NCI-H1694 treated with DMSO at 0.1 percent for 48 hours (cell line): Measurements from ENCODE around the gene RBM42.
"Not testable (repeated sequence)": the region's sequence is repeated elsewhere in the genome, so short reads cannot be mapped to it uniquely, and the experiment has no call there.

Experiments used
- DNase-seq: peaks from one replicate; lab custom pipeline; 2025; lab: John Stamatoyannopoulos, UW

The RBM42 gene

DNA sequence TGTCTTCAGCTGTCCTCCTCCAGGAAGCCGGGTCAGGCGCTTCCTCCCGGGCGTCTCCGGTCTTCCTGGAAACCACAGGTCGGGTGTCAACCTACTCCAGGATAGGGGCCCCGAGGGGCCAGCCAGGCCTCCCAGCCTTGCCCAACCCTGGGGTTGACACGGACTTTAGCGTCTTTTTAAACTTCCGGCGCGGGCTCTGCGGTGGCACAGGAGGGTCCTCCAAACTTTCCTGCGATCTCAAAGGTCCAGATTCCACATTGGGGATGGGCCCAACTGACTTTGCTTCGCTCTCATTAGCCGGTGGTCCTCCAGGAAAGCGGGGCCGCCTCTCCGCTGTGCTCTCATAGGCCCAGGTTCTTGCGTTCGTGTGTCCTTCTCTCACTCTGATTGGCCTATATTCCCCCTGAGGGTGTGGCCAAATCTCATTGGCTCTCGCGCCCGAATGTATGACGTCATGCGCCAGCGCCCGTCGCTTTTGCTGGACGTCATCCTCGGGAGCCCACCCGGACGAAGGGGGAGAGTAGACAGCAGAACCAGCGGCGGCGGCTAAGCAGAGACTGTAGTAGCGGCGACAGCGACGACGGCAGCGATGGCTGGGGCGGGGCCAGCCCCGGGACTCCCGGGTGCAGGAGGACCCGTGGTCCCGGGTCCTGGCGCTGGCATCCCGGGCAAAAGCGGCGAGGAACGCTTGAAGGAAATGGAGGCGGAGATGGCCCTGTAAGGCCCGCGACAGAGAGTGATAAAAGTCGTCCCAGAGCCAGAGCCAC lies at the start of gene RBM42:
Gene RBM42, plus strand, starts transcription at position 472 of the 767 bp plus-strand sequence. Its CDS starts 118 bp downstream, at position 590.
- peak; percentile 98 for DNase-seq

DNA sequence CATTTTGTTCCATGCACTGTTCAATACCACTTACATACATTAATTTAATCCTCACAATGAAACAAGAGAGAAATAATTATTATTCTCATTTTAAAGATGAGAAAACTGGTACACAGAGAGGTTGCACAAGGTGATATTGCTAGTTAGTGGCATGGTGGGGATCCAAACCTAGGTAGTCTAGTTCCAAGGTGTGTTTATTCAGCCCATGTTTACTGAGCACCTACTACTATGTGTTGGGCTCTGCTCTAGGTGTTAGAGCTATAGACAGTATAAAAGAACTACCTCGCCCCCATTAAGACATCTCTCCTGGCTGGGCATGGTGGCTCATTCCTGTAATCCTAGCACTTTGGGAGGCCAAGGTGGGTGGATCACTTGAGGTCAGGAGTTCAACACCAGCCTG lies 46.1 kb upstream of the RBM42 start:
- no peak for DNase-seq

DNA sequence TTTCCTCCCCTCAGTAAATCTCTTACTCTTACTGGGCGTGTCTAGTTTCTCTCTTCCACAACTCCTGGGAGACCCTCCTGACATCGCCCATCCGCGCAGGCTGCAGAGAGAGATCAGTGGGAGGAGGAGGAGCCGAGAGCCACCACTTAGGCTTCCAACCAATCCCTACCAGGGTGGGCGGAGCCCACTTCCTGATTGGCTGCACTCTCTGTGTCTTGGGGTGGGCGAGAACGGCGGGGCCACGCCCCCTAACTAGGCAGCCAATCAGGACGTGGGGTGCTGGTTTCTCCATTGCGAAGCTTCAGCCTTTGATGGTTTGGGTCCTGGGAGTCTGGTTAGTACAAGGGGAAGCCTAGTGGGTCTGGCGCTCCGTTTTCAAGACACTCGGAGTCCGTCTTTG lies 43.0 kb upstream of the RBM42 start, which contains the start of gene PMIS2:
Gene PMIS2, plus strand, starts transcription at position 326 of the 400 bp plus-strand sequence. CDS start 87 bp downstream, outside the sequence.
- DNase-seq: no peak

DNA sequence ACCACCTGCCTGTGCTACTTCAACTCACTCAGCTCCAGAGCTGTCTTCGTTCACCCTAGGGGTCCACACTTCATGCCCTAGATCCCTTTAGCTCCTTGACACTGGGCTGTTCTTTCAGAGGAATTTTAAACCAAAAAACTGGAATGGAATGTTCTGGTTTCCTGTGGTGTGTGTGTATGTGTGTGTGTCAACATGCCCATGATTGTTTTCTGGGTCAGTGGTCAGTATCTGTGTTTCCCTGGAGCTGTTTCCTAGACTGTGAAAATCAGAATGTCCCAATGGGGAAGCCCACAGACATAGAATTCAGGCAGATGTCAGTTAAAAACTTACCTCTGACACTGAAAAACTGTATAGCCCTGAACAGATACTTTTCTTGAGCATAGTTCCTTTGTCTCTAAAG lies 41.5 kb upstream of the RBM42 start:
- DNase-seq: no peak

- DNase-seq: no peak
Measured at GRCh38 chr19:35590875-35591274, 38.0 kb upstream of the RBM42 start.

DNA sequence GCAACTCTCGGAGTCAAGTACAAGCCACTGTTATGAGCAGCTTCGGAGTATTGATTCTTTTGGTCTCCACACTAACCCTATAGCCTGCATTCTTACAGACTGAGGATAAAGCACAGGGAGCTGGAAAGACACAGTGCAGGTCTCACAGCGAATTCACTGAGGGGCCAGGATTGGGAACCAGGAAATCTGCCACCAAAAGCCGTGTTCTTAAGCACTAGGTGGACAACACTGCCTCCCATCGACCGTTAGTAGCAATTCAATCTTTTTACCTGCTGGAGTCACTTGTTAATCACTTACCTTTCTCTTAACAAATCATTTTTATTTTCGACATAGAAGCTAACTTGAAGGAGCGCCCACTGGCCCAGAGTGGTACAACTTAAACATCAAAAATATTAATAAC lies 36.6 kb upstream of the RBM42 start:
- DNase-seq: peak; percentile 58

DNA sequence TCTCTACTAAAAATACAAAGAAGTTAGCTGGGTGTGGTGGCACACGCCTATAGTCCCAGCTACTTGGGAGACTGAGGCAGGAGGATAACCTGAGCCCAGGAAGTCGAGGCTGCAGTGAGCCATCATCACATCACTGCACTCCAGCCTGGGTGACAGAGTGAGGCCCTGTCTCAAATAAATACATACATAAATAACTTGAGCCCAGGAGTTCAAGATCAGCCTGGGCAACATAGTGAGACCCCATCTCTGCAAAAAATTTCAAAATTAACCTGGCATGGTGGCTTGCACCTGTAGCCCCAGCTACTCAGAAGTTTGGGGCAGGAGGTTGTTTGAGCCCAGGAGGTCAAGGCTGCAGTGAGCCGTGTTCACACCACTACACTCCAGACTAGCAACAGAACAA lies 33.8 kb upstream of the RBM42 start:
- not testable (repeated sequence) for DNase-seq

GRCh38 chr19:35595928-35596327 lies 32.9 kb upstream of the RBM42 start:
- no peak for DNase-seq

DNA sequence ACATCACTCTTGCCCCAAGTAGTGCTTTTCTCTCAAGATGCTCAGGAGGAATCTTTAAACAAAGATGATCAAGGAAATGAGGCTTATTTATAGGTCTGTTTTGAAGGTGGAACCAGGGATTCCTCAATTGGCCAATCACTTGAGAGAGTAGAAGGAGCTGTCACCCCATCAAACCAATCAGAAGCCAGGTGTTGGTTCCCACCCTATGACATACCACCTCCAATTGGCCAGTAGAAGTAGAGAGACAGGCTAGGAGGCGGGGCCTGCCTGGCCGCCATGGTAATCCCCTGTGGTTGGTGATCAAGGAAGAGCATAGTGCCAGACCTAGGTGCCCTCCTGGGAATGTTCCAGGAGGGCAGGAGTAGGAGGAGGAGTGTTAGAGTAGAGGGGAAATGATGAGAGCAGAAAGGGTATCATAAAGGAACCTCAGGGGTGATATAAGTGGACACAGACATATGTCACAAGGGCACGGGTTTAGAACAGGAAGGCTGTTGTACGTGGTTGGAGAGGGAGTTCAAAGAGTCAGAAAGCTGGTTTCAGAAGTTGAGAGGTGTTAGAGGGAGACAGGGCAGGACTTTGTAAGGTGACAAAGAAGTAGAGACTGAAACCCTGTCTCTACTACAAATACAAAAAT lies 32.4 kb upstream of the RBM42 start:
- no peak for DNase-seq

GRCh38 chr19:35601971-35602370 lies 26.9 kb upstream of the RBM42 start:
- DNase-seq: no peak

GRCh38 chr19:35604436-35604835 lies 24.4 kb upstream of the RBM42 start:
- DNase-seq: not testable (repeated sequence)

DNA sequence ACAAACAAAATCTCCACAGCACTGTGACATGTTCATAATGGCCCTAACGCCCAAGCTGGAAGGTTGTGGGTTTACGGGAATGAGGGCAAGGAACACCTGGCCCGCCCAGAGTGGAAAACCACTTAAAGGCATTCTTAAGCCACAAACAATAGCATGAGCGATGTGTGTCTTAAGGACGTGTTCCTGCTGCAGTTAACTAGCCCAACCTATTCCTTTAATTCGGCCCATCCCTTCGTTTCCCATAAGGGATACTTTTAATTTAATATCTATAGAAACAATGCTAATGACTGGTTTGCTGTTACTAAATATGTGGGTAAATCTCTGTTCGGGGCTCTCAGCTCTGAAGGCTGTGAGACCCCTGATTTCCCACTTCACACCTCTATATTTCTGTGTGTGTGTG lies 21.7 kb upstream of the RBM42 start:
- not testable (repeated sequence) for DNase-seq

GRCh38 chr19:35607661-35608060 lies 21.2 kb upstream of the RBM42 start:
- DNase-seq: no peak

DNA sequence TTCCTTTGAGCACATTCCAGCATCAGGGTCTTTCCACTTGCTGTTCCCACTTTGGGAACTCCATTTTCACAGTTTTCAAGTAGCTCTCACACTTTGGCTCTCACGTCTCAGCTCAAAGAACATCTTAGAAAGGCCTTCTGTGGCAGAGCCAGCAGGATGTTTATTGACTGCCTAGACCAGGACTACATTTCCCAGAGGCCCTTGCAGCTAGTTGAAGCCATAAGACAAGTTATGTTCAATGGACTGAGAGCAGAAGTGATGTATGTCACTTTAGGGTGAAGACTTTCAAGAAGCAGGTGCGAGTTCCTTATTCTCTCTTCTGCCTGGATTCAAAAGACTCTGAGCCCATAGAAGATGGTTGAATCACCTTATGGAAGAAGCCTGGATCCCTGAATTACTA lies 20.6 kb upstream of the RBM42 start:
- DNase-seq: no peak

DNA sequence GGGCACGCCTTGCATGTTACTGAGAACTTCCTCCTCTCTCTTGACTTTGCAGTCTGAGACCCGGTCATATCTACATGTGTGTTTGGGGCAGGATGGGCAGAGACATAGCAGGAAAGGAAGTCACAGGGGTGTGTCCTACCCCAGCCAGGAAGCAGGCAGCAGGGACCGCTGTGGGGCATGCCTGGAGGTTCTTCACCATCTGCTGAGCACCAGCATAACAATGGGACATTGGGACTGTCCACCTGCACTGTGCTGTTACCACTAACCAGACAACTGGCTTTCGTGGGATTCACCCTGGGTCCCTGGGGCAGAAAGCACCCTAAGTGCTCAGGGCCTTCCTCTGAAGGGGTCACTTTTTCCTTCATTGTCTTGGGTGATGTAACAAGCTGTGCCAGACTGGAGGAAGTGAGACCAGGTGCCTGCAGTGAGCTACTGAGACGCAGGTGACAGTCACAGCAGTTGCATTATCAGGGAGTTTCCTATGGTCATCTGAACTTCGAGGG lies 18.9 kb upstream of the RBM42 start:
- no peak for DNase-seq

DNA sequence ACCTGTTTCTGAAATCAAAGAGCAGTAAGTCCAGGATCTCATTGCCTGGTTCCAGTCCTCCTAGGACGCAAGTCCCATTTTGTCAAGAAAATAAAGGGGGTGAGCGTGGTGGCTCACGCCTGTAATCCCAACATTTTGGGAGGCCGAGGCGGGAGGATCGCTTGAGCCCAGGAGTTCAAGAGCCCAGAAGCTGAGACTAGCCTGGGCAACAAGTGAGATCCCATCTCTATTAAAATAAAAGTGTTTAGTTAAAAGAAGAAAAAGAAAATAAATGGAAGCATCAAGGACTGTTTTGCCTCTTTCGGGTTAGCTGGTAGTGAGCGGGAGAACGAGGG lies 16.6 kb upstream of the RBM42 start:
- DNase-seq: no peak

DNA sequence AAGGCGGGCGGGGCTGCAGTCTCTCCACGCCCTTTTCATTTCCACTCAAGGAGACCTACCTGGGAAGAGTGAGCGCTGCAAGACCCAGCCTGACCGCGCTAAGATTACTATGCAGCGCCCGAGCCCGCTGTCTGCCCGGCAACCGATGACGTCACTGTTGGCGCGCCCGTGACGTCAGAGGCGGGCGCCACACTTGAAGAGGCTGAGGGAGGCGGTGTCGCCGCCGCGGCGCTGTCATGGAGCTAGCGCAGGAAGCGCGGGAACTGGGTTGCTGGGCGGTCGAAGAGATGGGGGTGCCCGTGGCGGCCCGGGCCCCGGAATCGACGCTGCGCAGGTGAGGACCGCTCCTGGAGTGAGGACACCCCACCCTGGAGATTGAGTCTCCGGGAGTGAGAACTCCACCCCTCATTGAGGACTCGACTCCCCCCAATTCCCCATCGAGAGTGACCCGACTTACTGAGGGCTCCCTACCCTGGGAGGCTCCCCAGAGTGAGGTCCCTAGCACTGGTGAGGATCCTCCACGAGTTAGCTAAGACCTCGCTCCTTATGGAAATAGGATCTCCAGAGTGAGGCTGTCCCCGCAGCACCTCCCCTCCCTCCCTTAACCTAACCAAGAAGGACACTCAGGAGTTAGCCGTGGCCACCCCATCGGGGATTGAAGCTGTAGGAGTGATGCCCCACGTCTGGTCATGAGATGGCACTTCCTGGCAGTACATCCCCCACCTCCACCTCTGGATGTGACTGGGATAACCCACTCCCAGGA lies 16.1 kb upstream of the RBM42 start, which contains the start of gene HAUS5:
Gene HAUS5, plus strand, starts transcription at position 177 of the 763 bp plus-strand sequence. Its CDS starts 60 bp downstream, at position 237.
- DNase-seq: peak; percentile 78

GRCh38 chr19:35613574-35613973 lies 15.3 kb upstream of the RBM42 start:
- no peak for DNase-seq

DNA sequence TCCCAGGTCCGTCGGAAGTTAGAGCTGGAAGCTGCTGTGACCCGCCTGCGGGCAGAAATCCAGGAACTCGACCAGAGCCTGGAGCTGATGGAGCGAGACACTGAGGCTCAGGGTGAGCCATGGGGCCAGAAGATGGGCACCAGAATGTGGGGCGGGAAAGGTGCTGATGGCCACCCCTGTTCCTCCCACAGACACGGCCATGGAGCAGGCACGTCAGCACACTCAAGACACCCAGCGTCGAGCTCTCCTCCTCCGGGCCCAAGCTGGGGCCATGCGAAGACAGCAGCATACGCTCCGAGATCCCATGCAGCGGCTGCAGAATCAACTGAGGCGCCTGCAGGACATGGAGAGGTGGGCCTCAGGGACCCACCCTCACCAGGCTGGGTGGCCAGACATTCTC lies 13.8 kb upstream of the RBM42 start:
- no peak for DNase-seq

GRCh38 chr19:35618857-35619256 lies 10.0 kb upstream of the RBM42 start:
- no peak for DNase-seq

GRCh38 chr19:35619290-35619923 lies 9.4 kb upstream of the RBM42 start:
- no peak for DNase-seq

- no peak for DNase-seq
Measured at GRCh38 chr19:35620001-35620400, 8.8 kb upstream of the RBM42 start.
